SK-N-SH treated with all-trans-retinoic acid at 6 μM for 48 hours (cell line): ENCODE measurements around the gene PLCB3.

ENCODE experiments used
- ATAC-seq: fragments of 200-7000 bp; cut with Tn5 transposase; 3 replicates; pipeline ENCODE4 v1.9.1; 2020; ENCODE audit warnings: mild to moderate bottlenecking, moderate library complexity
- ARNTL ChIP-seq: fragments of 450-650 bp; formaldehyde crosslinking; IDR thresholded peaks from 2 replicates; pipeline ENCODE4 v1.5.0; 2020; ENCODE audit warnings: low read depth, mild to moderate bottlenecking, moderate library complexity, borderline replicate concordance
- BACH2 ChIP-seq: fragments of 250-450 bp; sonication (Bioruptor Pico); IDR thresholded peaks from 2 replicates; pipeline ENCODE4 v1.9.0; 2021; ENCODE audit warnings: mild to moderate bottlenecking, borderline replicate concordance
- CSDC2 ChIP-seq: fragments of 250-450 bp; sonication (Bioruptor Pico); IDR thresholded peaks from 2 replicates; pipeline ENCODE4 v1.5.0; 2020; ENCODE audit warnings: mild to moderate bottlenecking, moderate library complexity
- GLIS3 ChIP-seq: fragments of 250-450 bp; sonication (Bioruptor Pico); IDR thresholded peaks from 2 replicates; pipeline ENCODE4 v1.5.0; 2020; ENCODE audit warnings: mild to moderate bottlenecking, moderate library complexity
- ISL1 ChIP-seq: fragments of 250-450 bp; sonication (Bioruptor Pico); IDR thresholded peaks from 2 replicates; pipeline ENCODE4 v2.1.2; 2022; ENCODE audit warnings: mild to moderate bottlenecking, moderate library complexity
- OSR1 ChIP-seq: fragments of 250-450 bp; sonication (Bioruptor Pico); IDR thresholded peaks from 2 replicates; pipeline ENCODE4 v1.8.0; 2022; ENCODE audit warnings: moderate library complexity, mild to moderate bottlenecking, inconsistent platforms
- POU6F1 ChIP-seq: fragments of 250-450 bp; sonication (Bioruptor Pico); IDR thresholded peaks from 2 replicates; pipeline ENCODE4 v1.8.0; 2021; ENCODE audit warnings: low read depth, mild to moderate bottlenecking, moderate library complexity, borderline replicate concordance
- PPARA ChIP-seq: fragments of 250-450 bp; sonication (Bioruptor Pico); IDR thresholded peaks from 2 replicates; pipeline ENCODE4 v1.5.0; 2020; ENCODE audit warnings: mild to moderate bottlenecking, borderline replicate concordance
- RARB ChIP-seq: fragments of 250-450 bp; sonication (Bioruptor Pico); IDR thresholded peaks from 2 replicates; pipeline ENCODE4 v1.8.0; 2021; ENCODE audit warnings: mild to moderate bottlenecking, moderate library complexity
- SNAI2 ChIP-seq: fragments of 250-450 bp; sonication (Bioruptor Pico); IDR thresholded peaks from 2 replicates; pipeline ENCODE4 v1.5.0; 2020; ENCODE audit warnings: mild to moderate bottlenecking, moderate library complexity
- TCF4 ChIP-seq: fragments of 250-450 bp; sonication (Bioruptor Pico); IDR thresholded peaks from 2 replicates; pipeline ENCODE4 v1.8.0; 2021; ENCODE audit warnings: mild to moderate bottlenecking, moderate library complexity, borderline replicate concordance
- TOX ChIP-seq: fragments of 250-450 bp; sonication (Bioruptor Pico); IDR thresholded peaks from 2 replicates; pipeline ENCODE4 v1.8.0; 2021; ENCODE audit warnings: mild to moderate bottlenecking, moderate library complexity, borderline replicate concordance
- TSHZ2 ChIP-seq: fragments of 250-450 bp; sonication (Bioruptor Pico); IDR thresholded peaks from 2 replicates; pipeline ENCODE4 v1.5.0; 2020; ENCODE audit warnings: mild to moderate bottlenecking, moderate library complexity
- ZC3H10 ChIP-seq: fragments of 250-450 bp; sonication (Bioruptor Pico); IDR thresholded peaks from 2 replicates; pipeline ENCODE4 v1.5.1; 2021; ENCODE audit warnings: mild to moderate bottlenecking, moderate library complexity
- ZFP3 ChIP-seq: fragments of 250-450 bp; sonication (Bioruptor Pico); IDR thresholded peaks from 2 replicates; pipeline ENCODE4 v1.5.0; 2020; ENCODE audit warnings: mild to moderate bottlenecking, moderate library complexity
- ZFP30 ChIP-seq: fragments of 450-650 bp; formaldehyde crosslinking; IDR thresholded peaks from 2 replicates; pipeline ENCODE4 v1.5.0; 2022; ENCODE audit warnings: mild to moderate bottlenecking, moderate library complexity
- ZNF565 ChIP-seq: fragments of 450-650 bp; formaldehyde crosslinking; conservative IDR thresholded peaks from 2 replicates; pipeline ENCODE4 v1.5.0; 2020; ENCODE audit warnings: low read depth, mild to moderate bottlenecking, moderate library complexity
- ZNF70 ChIP-seq: fragments of 450-650 bp; formaldehyde crosslinking; IDR thresholded peaks from 2 replicates; pipeline ENCODE4 v1.5.0; 2020; ENCODE audit warnings: mild to moderate bottlenecking, moderate library complexity
- ZNF8 ChIP-seq: fragments of 450-650 bp; formaldehyde crosslinking; IDR thresholded peaks from 2 replicates; pipeline ENCODE4 v1.5.0; 2020; ENCODE audit warnings: mild to moderate bottlenecking, moderate library complexity
- TF ChIP-seq, protein P1 (sequence below): fragments of 250-450 bp; sonication (Bioruptor Pico); IDR thresholded peaks from 2 replicates; pipeline ENCODE4 v1.5.1; 2021; ENCODE audit warnings: mild to moderate bottlenecking, moderate library complexity
- TF ChIP-seq, protein P2 (sequence below): fragments of 250-450 bp; sonication (Bioruptor Pico); IDR thresholded peaks from 2 replicates; pipeline ENCODE4 v1.8.0; 2020; ENCODE audit warnings: mild to moderate bottlenecking, moderate library complexity, borderline replicate concordance

PLCB3 gene

DNA sequence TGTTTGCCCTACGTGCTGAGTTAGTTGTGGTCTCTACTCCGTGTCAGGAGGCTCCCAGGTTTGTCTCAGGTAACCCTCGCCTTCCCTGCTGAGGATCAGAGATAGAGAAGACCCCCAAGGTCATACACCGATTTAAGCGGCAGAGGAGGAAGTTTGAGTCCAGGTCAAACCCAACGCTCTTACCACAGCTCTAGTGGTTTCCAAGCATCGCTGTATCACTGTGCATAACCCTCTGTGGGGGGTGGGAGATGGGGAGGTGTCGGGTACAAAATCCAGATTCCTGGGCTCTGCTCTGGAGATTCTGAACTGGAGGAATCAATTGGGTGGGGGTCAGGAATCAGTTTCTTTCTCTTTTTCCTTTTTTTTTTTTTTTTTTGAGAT lies 20.4 kb upstream of the PLCB3 start:
- no peak for ATAC-seq
- no peak for TF ChIP-seq CSDC2 (CRISPR knock-in tag)
- TF ChIP-seq ZNF70 (CRISPR knock-in tag): no peak
- TF ChIP-seq TOX (CRISPR knock-in tag): no peak
- TF ChIP-seq BACH2 (CRISPR knock-in tag): no peak
- TF ChIP-seq ISL1 (CRISPR knock-in tag): no peak
- no peak for TF ChIP-seq ARNTL (CRISPR knock-in tag)
- no peak for TF ChIP-seq ZC3H10 (CRISPR knock-in tag)
- no peak for TF ChIP-seq ZFP3 (CRISPR knock-in tag)
- TF ChIP-seq PPARA (CRISPR knock-in tag): no peak
- TF ChIP-seq, protein P1, sequence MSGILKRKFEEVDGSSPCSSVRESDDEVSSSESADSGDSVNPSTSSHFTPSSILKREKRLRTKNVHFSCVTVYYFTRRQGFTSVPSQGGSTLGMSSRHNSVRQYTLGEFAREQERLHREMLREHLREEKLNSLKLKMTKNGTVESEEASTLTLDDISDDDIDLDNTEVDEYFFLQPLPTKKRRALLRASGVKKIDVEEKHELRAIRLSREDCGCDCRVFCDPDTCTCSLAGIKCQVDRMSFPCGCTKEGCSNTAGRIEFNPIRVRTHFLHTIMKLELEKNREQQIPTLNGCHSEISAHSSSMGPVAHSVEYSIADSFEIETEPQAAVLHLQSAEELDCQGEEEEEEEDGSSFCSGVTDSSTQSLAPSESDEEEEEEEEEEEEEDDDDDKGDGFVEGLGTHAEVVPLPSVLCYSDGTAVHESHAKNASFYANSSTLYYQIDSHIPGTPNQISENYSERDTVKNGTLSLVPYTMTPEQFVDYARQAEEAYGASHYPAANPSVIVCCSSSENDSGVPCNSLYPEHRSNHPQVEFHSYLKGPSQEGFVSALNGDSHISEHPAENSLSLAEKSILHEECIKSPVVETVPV (CRISPR knock-in tag): no peak
- TF ChIP-seq OSR1: no peak
- no peak for TF ChIP-seq TSHZ2 (CRISPR knock-in tag)
- TF ChIP-seq ZNF8 (CRISPR knock-in tag): no peak
- no peak for TF ChIP-seq ZFP30
- no peak for TF ChIP-seq SNAI2
- no peak for TF ChIP-seq POU6F1 (CRISPR knock-in tag)
- TF ChIP-seq, protein P2, sequence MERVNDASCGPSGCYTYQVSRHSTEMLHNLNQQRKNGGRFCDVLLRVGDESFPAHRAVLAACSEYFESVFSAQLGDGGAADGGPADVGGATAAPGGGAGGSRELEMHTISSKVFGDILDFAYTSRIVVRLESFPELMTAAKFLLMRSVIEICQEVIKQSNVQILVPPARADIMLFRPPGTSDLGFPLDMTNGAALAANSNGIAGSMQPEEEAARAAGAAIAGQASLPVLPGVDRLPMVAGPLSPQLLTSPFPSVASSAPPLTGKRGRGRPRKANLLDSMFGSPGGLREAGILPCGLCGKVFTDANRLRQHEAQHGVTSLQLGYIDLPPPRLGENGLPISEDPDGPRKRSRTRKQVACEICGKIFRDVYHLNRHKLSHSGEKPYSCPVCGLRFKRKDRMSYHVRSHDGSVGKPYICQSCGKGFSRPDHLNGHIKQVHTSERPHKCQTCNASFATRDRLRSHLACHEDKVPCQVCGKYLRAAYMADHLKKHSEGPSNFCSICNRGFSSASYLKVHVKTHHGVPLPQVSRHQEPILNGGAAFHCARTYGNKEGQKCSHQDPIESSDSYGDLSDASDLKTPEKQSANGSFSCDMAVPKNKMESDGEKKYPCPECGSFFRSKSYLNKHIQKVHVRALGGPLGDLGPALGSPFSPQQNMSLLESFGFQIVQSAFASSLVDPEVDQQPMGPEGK: no peak
- TF ChIP-seq ZNF565: no peak
- TF ChIP-seq RARB: no peak
- no peak for TF ChIP-seq GLIS3 (CRISPR knock-in tag)

- TF ChIP-seq ISL1 (CRISPR knock-in tag): no peak
- TF ChIP-seq CSDC2 (CRISPR knock-in tag): no peak
- no peak for TF ChIP-seq SNAI2
- no peak for ATAC-seq
Measured at GRCh38 chr11:64231546-64231945, 19.8 kb upstream of the PLCB3 start.

DNA sequence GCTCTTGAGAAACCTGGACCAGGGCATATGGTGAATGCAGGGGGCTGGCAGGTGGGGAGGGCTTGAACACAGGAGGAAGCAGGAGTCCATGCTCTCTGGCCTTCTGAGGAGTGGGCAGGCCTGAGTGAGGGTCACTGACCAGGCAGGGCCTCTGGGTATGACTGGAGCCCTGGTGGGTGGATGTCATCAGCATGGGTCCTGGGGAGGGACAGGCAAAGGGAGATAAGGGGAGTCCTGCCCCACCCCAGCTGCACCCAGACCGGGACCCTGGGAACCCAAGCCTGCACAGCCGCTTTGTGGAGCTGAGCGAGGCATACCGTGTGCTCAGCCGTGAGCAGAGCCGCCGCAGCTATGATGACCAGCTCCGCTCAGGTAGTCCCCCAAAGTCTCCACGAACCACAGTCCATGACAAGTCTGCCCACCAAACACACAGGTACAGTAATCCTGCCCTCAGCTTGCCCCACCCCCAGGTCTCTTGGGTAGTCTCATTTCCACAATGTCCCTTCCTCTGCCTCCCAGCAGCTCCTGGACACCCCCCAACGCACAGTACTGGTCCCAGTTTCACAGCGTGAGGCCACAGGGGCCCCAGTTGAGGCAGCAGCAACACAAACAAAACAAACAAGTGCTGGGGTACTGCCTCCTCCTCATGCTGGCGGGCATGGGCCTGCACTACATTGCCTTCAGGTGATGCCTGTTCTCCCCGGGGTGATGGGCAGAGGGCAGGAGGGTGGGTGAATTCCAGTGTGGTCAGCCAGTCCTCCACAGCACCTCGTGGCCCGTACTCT lies 19.0 kb upstream of the PLCB3 start:
- no peak for ATAC-seq
- TF ChIP-seq GLIS3 (CRISPR knock-in tag) (no peak), TCF4 (no peak), TSHZ2 (CRISPR knock-in tag) (no peak), ISL1 (CRISPR knock-in tag) (no peak), ZNF8 (CRISPR knock-in tag) (no peak), PPARA (CRISPR knock-in tag) (no peak), SNAI2 (no peak), POU6F1 (CRISPR knock-in tag) (no peak), CSDC2 (CRISPR knock-in tag) (no peak), ZFP30 (no peak)
- TF ChIP-seq, protein P2: no peak
